Fibroblast of villous mesenchyme (primary cell): Measurements from ENCODE around the gene TOP2B. TPM values are rescaled to one million over a fixed set of nuclear protein-coding genes. Genes with fewer than 3 reads are reported as not detected.

ENCODE experiments used
- DNase-seq: peaks from one replicate; pipeline ENCODE4 v3.0.0-alpha.2; 2010; ENCODE audit warnings: low read depth
- H3K4me3 ChIP-seq: 2 replicates; pipeline ENCODE4 v1.5.1; 2011; ENCODE audit warnings: low read depth, mild to moderate bottlenecking, low read length
- CTCF ChIP-seq: IDR thresholded peaks from 2 replicates; pipeline ENCODE4 v1.5.1; 2012; ENCODE audit warnings: low read depth, mild to moderate bottlenecking, low read length; ENCODE audit not compliant: insufficient read depth
- small RNA-seq: library from RNA; depleted of rRNA; stranded (forward); fragments of <200 nt; gene quantifications from one replicate; pipeline ENCODE3, GENCODE V24; 2012
- total RNA-seq: library from RNA; depleted of rRNA; stranded (reverse); fragments of >200 nt; gene quantifications from 2 replicates; pipeline ENCODE4 v1.2.3, GENCODE V29; 2012

The TOP2B gene
- total RNA-seq, 1 donor = 88.5 TPM

- TF ChIP-seq CTCF = no peak
- no peak overlapping the region for H3K4me3 ChIP-seq
- DNase-seq = no peak
Observed at GRCh38 chr3:25552251-25552650, 112.5 kb downstream of the TOP2B start.

GRCh38 chr3:25548836-25549235, 115.9 kb downstream of the TOP2B start:
- no peak for DNase-seq
- no peak for TF ChIP-seq CTCF
- H3K4me3 ChIP-seq = no peak overlapping the region

- TF ChIP-seq CTCF = no peak
- H3K4me3 ChIP-seq = no peak overlapping the region
- no peak for DNase-seq
Observed at GRCh38 chr3:25547943-25548674, 116.6 kb downstream of the TOP2B start.

Small RNA genes within 50 kb of the gene (small RNA-seq; reads per million reads assigned to genes)
- gene CRIP1P2 = not detected
- not detected for gene RF01161
- gene RF02271 = not detected

Other genes starting within 250 kb of the TOP2B start
- gene RARB, start 236.6 kb downstream of the TOP2B start, total RNA-seq = 13.2 and 21.6 TPM in 2 replicates
- gene NGLY1, start 118.5 kb upstream of the TOP2B start, total RNA-seq = 20.9 and 36.3 TPM in 2 replicates
- 8.2 and 8.4 TPM in 2 replicates for gene OXSM, start 125.2 kb upstream of the TOP2B start, total RNA-seq